Uterus (tissue), 2 donors: Measurements from ENCODE around the gene LYST.

Experiments
- CTCF ChIP-seq, 4 experiments: fragments of 200-600 bp in 2 of 4; fragments of 450-650 bp in 2 of 4; sonication (generic) in 2 of 4; IDR thresholded peaks; one replicate each; pipeline ENCODE4 v1.5.1; 2016 to 2019; ENCODE audit warnings: antibody characterized with exemption in 4 of 4, mild to moderate bottlenecking in 2 of 4, moderate library complexity in 1 of 4
- POLR2A ChIP-seq, 2 donors: fragments of 450-650 bp; IDR thresholded peaks; one replicate each; pipeline ENCODE4 v1.6.1; 2016; ENCODE audit warnings: antibody characterized with exemption in 2 of 2, mild to moderate bottlenecking in 1 of 2, moderate library complexity in 1 of 2

DNA sequence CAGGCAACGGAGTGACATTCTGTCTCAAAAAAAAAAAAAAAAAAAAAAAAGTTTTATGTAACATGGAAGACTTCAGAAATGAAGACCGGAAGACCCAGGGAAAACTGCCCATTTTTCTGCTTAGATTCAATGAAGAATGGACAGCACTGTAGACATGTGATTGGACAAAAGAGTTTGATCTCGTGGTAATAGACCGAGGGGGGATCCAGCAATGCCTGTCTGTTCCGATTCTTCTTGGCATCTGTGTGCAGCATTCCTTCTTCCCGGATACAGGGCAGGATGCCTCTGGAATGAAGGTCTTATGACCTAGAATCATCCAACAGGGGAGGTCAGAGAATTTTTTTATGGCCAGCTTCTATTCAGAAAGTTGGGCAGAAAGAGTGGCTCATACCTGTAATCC lies 5.6 kb upstream of the LYST start:
- TF ChIP-seq CTCF (IDR thresholded peaks at IDR 0.05) (no peak), POLR2A (IDR thresholded peaks at IDR 0.05) (no peak)
